Right lobe of liver (tissue), 6 donors: ENCODE results near the gene ITGB3. TPM values are rescaled to one million over a fixed set of nuclear protein-coding genes. Genes with fewer than 3 reads are reported as not detected.
"Not testable (repeated sequence)": the region's sequence is repeated elsewhere in the genome, so short reads cannot be mapped to it uniquely, and the experiment has no call there.

Source experiments
- ATAC-seq, 4 donors: fragments of 200-7000 bp; cut with Tn5 transposase; one replicate each; pipeline ENCODE4 v1.9.1; 2020; ENCODE audit warnings: mild to moderate bottlenecking in 4 of 4, moderate library complexity in 4 of 4
- DNase-seq, 3 donors: peaks; one replicate each; pipeline ENCODE4 v3.0.0-alpha.2; 2020
- H3K27ac ChIP-seq, 3 donors: fragments of 200-600 bp; one replicate each; pipeline ENCODE4 v1.8.0; 2022
- H3K27me3 ChIP-seq, 2 donors: fragments of 200-600 bp; one replicate each; pipeline ENCODE4 v1.8.0; 2022
- H3K36me3 ChIP-seq, 4 donors: fragments of 200-600 bp; sonication (generic) in 1 of 4; one replicate each; pipeline versions ENCODE4 v1.5.1 to v1.8.0; 2017 to 2022; ENCODE audit warnings: control low read depth in 1 of 4
- H3K4me1 ChIP-seq, 4 donors: fragments of 200-600 bp; sonication (generic) in 1 of 4; one replicate each; pipeline versions ENCODE4 v1.5.1 to v1.8.0; 2017 to 2022; ENCODE audit warnings: control low read depth in 1 of 4
- H3K4me3 ChIP-seq, 3 donors: fragments of 200-600 bp; one replicate each; pipeline ENCODE4 v1.8.0; 2022
- H3K9me3 ChIP-seq, 4 donors: fragments of 200-600 bp; sonication (generic) in 1 of 4; one replicate each; pipeline versions ENCODE4 v1.5.1 to v1.8.0; 2017 to 2022; ENCODE audit warnings: control low read depth in 1 of 4
- POLR2A ChIP-seq: fragments of 450-650 bp; IDR thresholded peaks from one replicate; pipeline ENCODE4 v1.6.1; 2017; ENCODE audit warnings: antibody characterized with exemption, mild to moderate bottlenecking
- WGBS: methylation state at CpG from one replicate; pipeline ENCODE4 v1.1.6; 2018; ENCODE audit warnings: low coverage, low lambda C conversion rate; ENCODE audit not compliant: insufficient coverage; ENCODE audit errors: missing lambda C conversion rate; 5-methylcytosine and 5-hydroxymethylcytosine counted together
- intact Hi-C, 2 donors: fragments of 100-400 bp; cut with DNase I; formaldehyde crosslinking; loops; one replicate each; pipeline versions ENCODE4 v1.11.2 to v1.14.1; 2022
- total RNA-seq, 6 experiments: library from RNA; depleted of rRNA in 2 of 6; stranded (reverse); fragments of >200 nt in 2 of 6; fragmentation: NEBNext Ultra II Directional in 3 of 6; extraction: Animal tissue kit (Norgen Biotek cat#: 25700) in 3 of 6; gene quantifications; one replicate each; pipeline versions ENCODE4 v1.1.0 to v1.2.4, GENCODE V29; 2016 to 2023
- TF ChIP-seq, protein P1 (sequence below), 4 donors: fragments of 200-600 bp in 3 of 4; fragments of 450-650 bp in 1 of 4; IDR thresholded peaks; one replicate each; pipeline versions ENCODE4 v1.5.1 to v1.8.0; 2016 to 2022; ENCODE audit warnings: antibody characterized with exemption in 4 of 4, mild to moderate bottlenecking in 2 of 4
- donor health status: DM: no; HTN: yes; CAD: no.
- donor health status: DM: no; HTN: no; CAD: no.
- donor health status: DM: no; HTN: no; CAD: no.
- donor health status: DM: no; HTN: yes; CAD: no.
- donor health status: DM: no; HTN: yes; CAD: no.

Gene ITGB3
- total RNA-seq, 6 experiments from 2014 or later: 2.2 to 8.0 (median 4.8) TPM

DNA sequence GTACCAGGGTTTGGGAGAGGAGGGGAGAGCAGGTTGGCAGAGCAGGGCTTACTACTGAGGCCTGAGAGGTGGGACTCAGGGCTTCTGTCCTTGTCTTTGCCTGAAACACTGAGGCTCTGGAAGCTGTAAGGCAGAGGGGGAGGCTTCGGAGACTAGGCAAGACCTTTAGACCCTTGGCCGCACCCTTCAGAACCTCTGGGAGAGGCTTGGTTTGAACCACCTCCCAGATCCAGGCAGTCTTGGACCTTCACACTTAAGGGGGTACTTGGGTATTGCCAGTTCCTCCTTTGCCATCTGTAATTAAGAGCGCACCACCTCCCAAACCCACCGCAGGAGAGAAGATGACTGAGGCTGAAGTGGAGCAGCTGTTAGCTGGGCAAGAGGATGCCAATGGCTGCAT lies 31.6 kb upstream of the ITGB3 start:
- Histone ChIP-seq H3K4me3 (no peak overlapping the region), H3K36me3 (no peaks in the 10 kb centered on the region), H3K27me3 (no peaks in the 10 kb centered on the region), H3K9me3 (no peaks in the 10 kb centered on the region), H3K4me1 (peaks cover 0 to 30% (median 5%) of the 10 kb centered on the region in 4 donors), H3K27ac (no peak overlapping the region)
- DNase-seq (no peak), ATAC-seq (no peak)
- WGBS: 100% methylated on average over 2 of the region's 4 CpGs
- intact Hi-C loops: loop anchor here in 1 of 2 donors (10.0 kb wide), 1 partner anchor 403 kb away; no protein-coding TSS in a partner anchor
- TF ChIP-seq, protein P1, sequence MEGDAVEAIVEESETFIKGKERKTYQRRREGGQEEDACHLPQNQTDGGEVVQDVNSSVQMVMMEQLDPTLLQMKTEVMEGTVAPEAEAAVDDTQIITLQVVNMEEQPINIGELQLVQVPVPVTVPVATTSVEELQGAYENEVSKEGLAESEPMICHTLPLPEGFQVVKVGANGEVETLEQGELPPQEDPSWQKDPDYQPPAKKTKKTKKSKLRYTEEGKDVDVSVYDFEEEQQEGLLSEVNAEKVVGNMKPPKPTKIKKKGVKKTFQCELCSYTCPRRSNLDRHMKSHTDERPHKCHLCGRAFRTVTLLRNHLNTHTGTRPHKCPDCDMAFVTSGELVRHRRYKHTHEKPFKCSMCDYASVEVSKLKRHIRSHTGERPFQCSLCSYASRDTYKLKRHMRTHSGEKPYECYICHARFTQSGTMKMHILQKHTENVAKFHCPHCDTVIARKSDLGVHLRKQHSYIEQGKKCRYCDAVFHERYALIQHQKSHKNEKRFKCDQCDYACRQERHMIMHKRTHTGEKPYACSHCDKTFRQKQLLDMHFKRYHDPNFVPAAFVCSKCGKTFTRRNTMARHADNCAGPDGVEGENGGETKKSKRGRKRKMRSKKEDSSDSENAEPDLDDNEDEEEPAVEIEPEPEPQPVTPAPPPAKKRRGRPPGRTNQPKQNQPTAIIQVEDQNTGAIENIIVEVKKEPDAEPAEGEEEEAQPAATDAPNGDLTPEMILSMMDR (IDR thresholded peaks at IDR 0.05): no peak
- no peak for TF ChIP-seq POLR2A

DNA sequence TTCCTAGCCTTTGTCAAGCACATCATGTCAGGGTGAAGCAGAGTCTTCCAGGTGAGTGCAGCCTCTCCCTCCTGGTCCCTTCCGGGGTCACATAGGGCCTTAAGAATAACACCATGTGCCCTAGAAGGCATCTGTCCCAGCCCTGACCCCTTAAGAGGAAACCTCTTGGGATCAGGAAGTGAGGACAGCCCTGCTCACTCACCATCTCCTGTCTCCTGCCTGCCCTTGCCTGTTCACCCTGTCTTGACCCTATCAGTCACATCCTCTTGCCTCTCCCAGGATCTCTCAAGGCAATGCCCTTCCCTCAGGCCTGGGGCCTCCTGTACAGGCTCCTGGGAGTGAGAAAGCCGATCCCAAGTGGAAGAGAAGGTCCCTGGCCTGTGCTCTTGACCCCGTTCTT lies 30.6 kb upstream of the ITGB3 start:
- DNase-seq: no peak
- TF ChIP-seq, protein P1 (IDR thresholded peaks at IDR 0.05): no peak
- no peak for TF ChIP-seq POLR2A
- peak; percentile 42 to 62 (median 46) for ATAC-seq
- Histone ChIP-seq H3K27me3 (no peaks in the 10 kb centered on the region), H3K4me3 (no peak overlapping the region), H3K9me3 (no peaks in the 10 kb centered on the region), H3K36me3 (no peaks in the 10 kb centered on the region), H3K27ac (peak overlapping the region in 1 of 3 donors; percentile 34), H3K4me1 (peaks cover 0 to 30% (median 5%) of the 10 kb centered on the region in 4 donors)
- intact Hi-C loops: loop anchor here in 1 of 2 donors (10.0 kb wide), 1 partner anchor 402 kb away; no protein-coding TSS in a partner anchor
- 72% methylated on average over 3 of the region's 3 CpGs for WGBS

DNA sequence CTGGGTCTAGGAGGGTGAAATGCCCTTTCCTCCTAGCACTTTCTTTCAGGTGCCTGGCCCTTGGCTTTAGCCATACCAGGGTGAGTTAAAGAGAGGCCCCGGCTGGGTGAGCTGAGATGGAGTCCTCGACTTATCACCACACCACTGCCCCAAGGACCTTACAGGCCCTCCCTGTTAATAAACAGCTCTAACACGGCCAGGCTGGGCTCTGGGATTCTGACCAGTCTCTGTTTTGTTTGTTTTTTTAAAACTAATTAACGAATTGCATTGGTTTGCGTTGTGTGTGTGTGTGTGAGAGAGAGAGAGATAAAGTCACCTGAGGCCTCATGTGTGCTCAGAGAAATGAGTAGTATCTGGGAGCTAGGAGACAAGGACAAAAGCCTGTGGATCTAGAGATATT lies 30.2 kb upstream of the ITGB3 start:
- Histone ChIP-seq H3K9me3 (no peaks in the 10 kb centered on the region), H3K27me3 (no peaks in the 10 kb centered on the region), H3K27ac (peak overlapping the region in 2 of 3 donors; percentile 17 to 34), H3K4me3 (no peak overlapping the region), H3K36me3 (no peaks in the 10 kb centered on the region), H3K4me1 (peaks cover 0 to 30% (median 5%) of the 10 kb centered on the region in 4 donors)
- TF ChIP-seq POLR2A: no peak
- TF ChIP-seq, protein P1 (IDR thresholded peaks at IDR 0.05): no peak
- WGBS: 33% methylated on average over 5 of the region's 5 CpGs
- peak; percentile 3 to 51 (median 47) for ATAC-seq
- DNase-seq: no peak
- intact Hi-C loops: loop anchor here in 1 of 2 donors (10.0 kb wide), 1 partner anchor 401 kb away; no protein-coding TSS in a partner anchor

DNA sequence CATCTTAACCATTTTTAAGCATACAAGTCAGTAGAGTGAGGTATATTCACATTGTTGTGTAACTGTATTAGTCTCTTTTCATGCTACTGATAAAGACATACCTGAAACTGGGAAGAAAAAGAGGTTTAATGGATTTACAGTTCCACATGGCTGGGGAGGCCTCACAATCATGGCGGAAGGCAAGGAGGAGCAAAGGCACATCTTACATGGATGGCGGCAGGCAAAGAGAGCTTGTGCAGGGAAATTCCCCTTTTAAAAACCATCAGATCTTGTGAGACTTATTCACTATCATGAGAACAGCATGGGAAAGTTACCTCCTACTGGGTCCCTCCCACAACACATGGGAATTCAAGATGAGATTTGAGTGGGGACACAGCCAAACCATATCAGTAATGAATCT lies 29.6 kb upstream of the ITGB3 start:
- not testable (repeated sequence) for H3K9me3 ChIP-seq, ATAC-seq, H3K27me3 ChIP-seq, H3K36me3 ChIP-seq, DNase-seq, H3K4me3 ChIP-seq
- peak overlapping the region in 2 of 3 donors; percentile 17 to 38 for H3K27ac ChIP-seq
- 100% methylated on average over 2 of the region's 2 CpGs for WGBS
- intact Hi-C loops: loop anchor here in 1 of 2 donors (10.0 kb wide), 1 partner anchor 401 kb away; no protein-coding TSS in a partner anchor
- peaks cover 0 to 32% (median 5%) of the 10 kb centered on the region in 4 donors for H3K4me1 ChIP-seq

DNA sequence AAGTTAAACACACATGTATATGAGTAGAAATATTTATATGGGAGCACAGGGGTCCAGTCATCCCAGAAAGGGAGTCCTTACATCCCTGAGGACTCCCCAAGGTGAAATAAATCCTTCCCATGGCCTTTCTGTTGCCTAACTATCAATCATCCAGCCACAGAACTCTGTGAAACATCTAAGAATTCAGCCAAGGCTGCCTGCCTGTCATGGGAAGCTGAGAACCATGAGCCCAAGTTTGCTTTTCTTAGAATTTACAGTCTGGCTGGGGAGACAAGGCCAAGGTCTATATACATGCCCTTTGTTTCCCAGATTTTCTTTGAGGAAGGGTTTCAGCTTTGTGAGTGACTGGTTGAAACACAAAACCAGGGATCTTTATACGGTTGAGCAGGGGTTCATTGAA lies 28.7 kb upstream of the ITGB3 start:
- no peak overlapping the region for H3K4me3 ChIP-seq
- intact Hi-C loops: loop anchor here in 1 of 2 donors (10.0 kb wide), 1 partner anchor 400 kb away; no protein-coding TSS in a partner anchor
- DNase-seq (no peak), ATAC-seq (no peak)
- WGBS: 50% methylated on average over 1 of the region's 1 CpG
- H3K9me3 ChIP-seq: no peaks in the 10 kb centered on the region
- H3K4me1 ChIP-seq: peaks cover 0 to 38% (median 7%) of the 10 kb centered on the region in 4 donors
- peak overlapping the region; percentile 16 to 66 (median 38) for H3K27ac ChIP-seq
- H3K36me3 ChIP-seq: no peaks in the 10 kb centered on the region
- no peaks in the 10 kb centered on the region for H3K27me3 ChIP-seq
- TF ChIP-seq POLR2A: no peak
- TF ChIP-seq, protein P1 (IDR thresholded peaks at IDR 0.05): no peak
